ENCODE measurements around the gene ENPP3. TPM values are rescaled to one million over a fixed set of nuclear protein-coding genes. Genes with fewer than 3 reads are reported as not detected.

The ENPP3 gene
- total and polyA plus RNA-seq, 2 experiments from 2014 or later: not detected

- Histone ChIP-seq H3K27ac (ENCODE audit: low read depth) (no peak overlapping the region), H3K36me3 (ENCODE audit: insufficient read depth) (no peaks in the 10 kb centered on the region), H4K20me1 (replicated peaks; ENCODE audit: insufficient read depth) (no peaks in the 10 kb centered on the region), H2AFZ (no peak overlapping the region; the same call in 1 of the 2 replicates), H3K4me3 (no peak overlapping the region), H3K4me1 (ENCODE audit: insufficient read depth) (peaks cover 8% of the 10 kb centered on the region), H3K27me3 (ENCODE audit: insufficient read depth) (no peaks in the 10 kb centered on the region), H3K4me2 (no peak overlapping the region), H3F3A (replicated peaks; ENCODE audit: low read depth) (no peaks in the 10 kb centered on the region), H3K9me2 (ENCODE audit: insufficient read depth) (no peaks in the 10 kb centered on the region; the same call in 1 of the 2 replicates), H3K79me2 (replicated peaks; ENCODE audit: insufficient read depth) (no peaks in the 10 kb centered on the region)
- Mint-ChIP-seq H3K36me3 (ENCODE audit: low read depth) (no peaks in the 10 kb centered on the region), H3K27me3 (ENCODE audit: insufficient read depth, low read depth, poor library complexity) (peaks cover 3% of the 10 kb centered on the region), H3K4me3 (no peak overlapping the region), H3K9me3 (no peaks in the 10 kb centered on the region; the same call in 2 of the 3 replicates), H3K4me1 (peaks cover 23% of the 10 kb centered on the region), H3K27ac (no peak overlapping the region)
- DNase-seq (ENCODE audit: low spot score): no peak
- ATAC-seq: no peak
- TF ChIP-seq NANOG (IDR thresholded peaks at IDR 0.05; ENCODE audit: borderline replicate concordance): no peak
- no peak for TF ChIP-seq CREB1 (CRISPR knock-in tag; IDR thresholded peaks at IDR 0.05; ENCODE audit: low read depth)
- no peak for TF ChIP-seq ZNF114 (CRISPR knock-in tag; IDR thresholded peaks at IDR 0.05)
- no peak for TF ChIP-seq POLR2AphosphoS5 (IDR thresholded peaks at IDR 0.05; ENCODE audit: low read depth)
- no peak for TF ChIP-seq EZH2 (IDR thresholded peaks at IDR 0.05; ENCODE audit: low read depth, unreplicated experiment)
- TF ChIP-seq CTCF (conservative IDR thresholded peaks at IDR 0.05; ENCODE audit: low read depth in 2 of 2): no peak
- no peak for TF ChIP-seq ZNF462 (CRISPR knock-in tag; IDR thresholded peaks at IDR 0.05)
- TF ChIP-seq, protein P1, sequence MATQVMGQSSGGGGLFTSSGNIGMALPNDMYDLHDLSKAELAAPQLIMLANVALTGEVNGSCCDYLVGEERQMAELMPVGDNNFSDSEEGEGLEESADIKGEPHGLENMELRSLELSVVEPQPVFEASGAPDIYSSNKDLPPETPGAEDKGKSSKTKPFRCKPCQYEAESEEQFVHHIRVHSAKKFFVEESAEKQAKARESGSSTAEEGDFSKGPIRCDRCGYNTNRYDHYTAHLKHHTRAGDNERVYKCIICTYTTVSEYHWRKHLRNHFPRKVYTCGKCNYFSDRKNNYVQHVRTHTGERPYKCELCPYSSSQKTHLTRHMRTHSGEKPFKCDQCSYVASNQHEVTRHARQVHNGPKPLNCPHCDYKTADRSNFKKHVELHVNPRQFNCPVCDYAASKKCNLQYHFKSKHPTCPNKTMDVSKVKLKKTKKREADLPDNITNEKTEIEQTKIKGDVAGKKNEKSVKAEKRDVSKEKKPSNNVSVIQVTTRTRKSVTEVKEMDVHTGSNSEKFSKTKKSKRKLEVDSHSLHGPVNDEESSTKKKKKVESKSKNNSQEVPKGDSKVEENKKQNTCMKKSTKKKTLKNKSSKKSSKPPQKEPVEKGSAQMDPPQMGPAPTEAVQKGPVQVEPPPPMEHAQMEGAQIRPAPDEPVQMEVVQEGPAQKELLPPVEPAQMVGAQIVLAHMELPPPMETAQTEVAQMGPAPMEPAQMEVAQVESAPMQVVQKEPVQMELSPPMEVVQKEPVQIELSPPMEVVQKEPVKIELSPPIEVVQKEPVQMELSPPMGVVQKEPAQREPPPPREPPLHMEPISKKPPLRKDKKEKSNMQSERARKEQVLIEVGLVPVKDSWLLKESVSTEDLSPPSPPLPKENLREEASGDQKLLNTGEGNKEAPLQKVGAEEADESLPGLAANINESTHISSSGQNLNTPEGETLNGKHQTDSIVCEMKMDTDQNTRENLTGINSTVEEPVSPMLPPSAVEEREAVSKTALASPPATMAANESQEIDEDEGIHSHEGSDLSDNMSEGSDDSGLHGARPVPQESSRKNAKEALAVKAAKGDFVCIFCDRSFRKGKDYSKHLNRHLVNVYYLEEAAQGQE (IDR thresholded peaks at IDR 0.05; ENCODE audit: unreplicated experiment): no peak
- TF ChIP-seq, protein P2, sequence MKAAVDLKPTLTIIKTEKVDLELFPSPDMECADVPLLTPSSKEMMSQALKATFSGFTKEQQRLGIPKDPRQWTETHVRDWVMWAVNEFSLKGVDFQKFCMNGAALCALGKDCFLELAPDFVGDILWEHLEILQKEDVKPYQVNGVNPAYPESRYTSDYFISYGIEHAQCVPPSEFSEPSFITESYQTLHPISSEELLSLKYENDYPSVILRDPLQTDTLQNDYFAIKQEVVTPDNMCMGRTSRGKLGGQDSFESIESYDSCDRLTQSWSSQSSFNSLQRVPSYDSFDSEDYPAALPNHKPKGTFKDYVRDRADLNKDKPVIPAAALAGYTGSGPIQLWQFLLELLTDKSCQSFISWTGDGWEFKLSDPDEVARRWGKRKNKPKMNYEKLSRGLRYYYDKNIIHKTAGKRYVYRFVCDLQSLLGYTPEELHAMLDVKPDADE (IDR thresholded peaks at IDR 0.05): no peak
- TF ChIP-seq JUNB (IDR thresholded peaks at IDR 0.05; ENCODE audit: unreplicated experiment): no peak
- TF ChIP-seq ZNF331 (CRISPR knock-in tag; IDR thresholded peaks at IDR 0.05; ENCODE audit: low read depth): no peak
- TF ChIP-seq EZH2phosphoT487 (IDR thresholded peaks at IDR 0.05; ENCODE audit: unreplicated experiment): no peak
- TF ChIP-seq STAT1 (IDR thresholded peaks at IDR 0.05; ENCODE audit: unreplicated experiment): no peak
These were observed 46.4 kb downstream of the ENPP3 start for GRCh38 chr6:131683479-131683878.
